Right ventricle myocardium inferior (tissue), 1 donor: ENCODE data around the gene ITPR2. TPM values are rescaled to one million over a fixed set of nuclear protein-coding genes. Genes with fewer than 3 reads are reported as not detected.
A peak's percentile ranks its signal among the peaks of the same experiment; 100 is the strongest.
"Not testable (repeated sequence)": the region's sequence is repeated elsewhere in the genome, so short reads cannot be mapped to it uniquely, and the experiment has no call there.

ENCODE experiments used
- ATAC-seq: fragments of 200-7000 bp; cut with Tn5 transposase; one replicate; pipeline ENCODE4 v1.9.1; 2020; ENCODE audit warnings: mild to moderate bottlenecking, moderate library complexity
- DNase-seq: peaks from one replicate; pipeline ENCODE4 v3.0.0; 2021; ENCODE audit errors: missing footprints
- intact Hi-C: fragments of 100-400 bp; cut with DNase I; formaldehyde crosslinking; loops from one replicate; pipeline ENCODE4 v1.11.0; 2022
- total RNA-seq: library from RNA; stranded (reverse); fragmentation: NEBNext Ultra II Directional; extraction: Animal tissue kit (Norgen Biotek cat#: 25700); gene quantifications from one replicate; pipeline ENCODE4 v1.2.1, GENCODE V29; 2021
- donor health status: DM: no; HTN: yes; CAD: no; lungs with severe emphysema.

ITPR2 gene
- total RNA-seq, 1 donor from 2014 or later, result 14.3 TPM

GRCh38 chr12:26341491-26341890 is 491.5 kb downstream of the ITPR2 start:
- DNase-seq (no peak), ATAC-seq (no peak)
- intact Hi-C loops, result no loop called here

DNA sequence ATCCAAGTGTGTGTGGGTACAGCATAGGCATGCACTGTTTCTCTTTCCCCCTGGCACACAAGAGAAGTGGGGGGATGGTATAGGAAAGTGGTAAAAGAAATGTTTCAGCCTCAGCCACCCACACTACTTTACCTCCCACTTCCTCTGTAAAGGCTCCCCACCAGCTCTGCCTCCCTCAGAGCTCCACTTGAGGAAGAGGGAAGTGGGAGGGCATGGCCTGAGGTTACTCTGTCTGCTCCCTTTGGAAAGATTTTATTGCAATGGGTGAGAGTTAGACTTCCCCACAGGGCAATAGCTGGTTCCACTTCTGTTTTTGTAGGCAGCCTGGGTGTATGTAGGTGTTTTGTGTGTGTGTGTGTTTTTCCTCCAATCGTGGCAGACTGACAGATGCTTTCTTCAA is 492.3 kb downstream of the ITPR2 start:
- intact Hi-C loops, result no loop called here
- ATAC-seq (peak; percentile 84), DNase-seq (no peak)

DNA sequence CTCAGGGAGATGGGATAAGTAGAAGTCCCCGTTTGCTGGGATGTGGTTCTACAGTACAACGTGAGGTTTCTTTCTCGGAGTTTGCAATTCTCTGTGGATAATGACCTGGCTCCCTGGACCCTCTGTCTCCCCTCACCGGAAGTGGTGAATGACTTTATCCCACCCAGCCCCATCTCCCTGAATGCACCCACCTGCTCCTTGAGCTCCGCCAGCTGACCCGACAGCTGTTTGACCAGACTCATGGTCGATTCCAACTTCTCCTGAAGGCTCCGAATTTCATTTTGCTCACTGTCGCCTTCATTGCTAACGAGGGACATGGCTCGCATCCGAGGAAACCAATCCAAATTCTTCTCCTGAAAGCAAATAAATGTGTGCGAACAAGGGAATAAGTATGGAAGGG is 493.0 kb downstream of the ITPR2 start:
- ATAC-seq (no peak), DNase-seq (no peak)
- intact Hi-C loops, result no loop called here

DNA sequence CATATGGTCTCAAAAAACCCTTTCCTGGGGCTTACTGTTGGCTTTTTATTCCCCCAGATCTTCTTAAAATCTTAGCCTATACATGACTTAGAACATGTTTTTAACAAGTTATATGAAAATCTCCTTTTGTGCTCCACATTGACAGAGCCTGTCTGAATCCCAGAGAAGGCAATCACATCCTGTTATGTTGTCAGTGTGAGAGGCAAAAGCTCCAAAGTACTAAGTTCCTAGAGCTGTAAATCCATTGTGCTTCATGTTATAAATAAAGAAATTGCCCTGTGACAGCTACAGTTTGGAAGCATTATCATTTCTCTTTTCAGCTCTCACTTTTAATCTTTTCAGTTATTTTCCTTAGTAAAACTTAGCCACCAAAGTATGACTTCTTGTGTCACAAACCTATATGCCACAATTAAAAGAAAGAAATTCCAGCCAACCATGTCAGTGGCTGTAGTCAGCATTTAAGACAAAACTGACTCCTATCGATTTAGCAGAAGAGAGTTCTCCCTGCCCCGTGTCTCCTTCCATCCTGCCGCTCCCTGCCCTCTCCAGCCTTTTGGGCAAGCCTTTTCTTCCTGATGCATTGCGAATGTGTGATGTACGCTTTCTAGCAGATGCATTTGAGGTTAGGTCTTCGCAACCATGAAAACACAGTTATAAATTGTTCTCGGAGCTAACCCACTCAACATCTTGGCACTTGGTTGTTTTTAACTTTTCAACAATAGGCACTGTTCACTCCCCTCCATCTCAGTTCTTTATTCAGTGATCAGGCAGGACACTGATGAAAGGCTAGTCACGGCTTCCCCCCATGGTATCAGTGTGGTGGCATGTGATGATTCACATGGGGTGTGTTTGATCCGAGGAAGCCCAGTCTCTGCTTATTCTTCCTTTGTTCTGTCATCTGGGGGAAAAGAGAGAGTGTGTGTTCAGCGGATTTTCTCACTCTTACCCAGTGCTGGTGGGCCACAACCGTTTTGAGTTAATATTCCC is 494.1 kb downstream of the ITPR2 start:
- DNase-seq (no peak), ATAC-seq (no peak)
- intact Hi-C loops, result no loop called here

DNA sequence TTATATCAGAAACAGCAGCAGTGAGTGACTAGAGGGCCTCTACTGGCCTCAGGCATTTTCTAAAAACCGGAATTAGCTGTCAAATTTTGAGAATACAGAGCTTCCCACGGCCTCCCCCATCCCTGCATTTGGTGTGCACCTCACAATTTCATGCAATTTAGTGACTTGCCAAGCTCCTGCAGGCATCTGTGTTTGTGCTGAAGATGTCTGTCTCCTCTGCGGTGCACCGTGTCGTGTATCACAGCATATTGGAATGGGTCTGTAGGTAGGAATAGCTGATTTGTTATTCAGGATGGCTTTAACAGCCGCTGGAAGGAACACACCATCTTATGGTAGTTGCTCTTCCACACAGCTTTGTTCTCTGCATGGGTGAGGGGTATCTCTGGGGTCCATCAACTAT is 497.3 kb downstream of the ITPR2 start:
- intact Hi-C loops, result no loop called here
- DNase-seq (no peak), ATAC-seq (no peak)

GRCh38 chr12:26334621-26335124 is 498.3 kb downstream of the ITPR2 start:
- intact Hi-C loops, result no loop called here
- ATAC-seq, result peak; percentile 85
- no peak for DNase-seq

- no peak for DNase-seq
- no peak for ATAC-seq
- intact Hi-C loops, result no loop called here
These were observed 501.0 kb downstream of the ITPR2 start for GRCh38 chr12:26331960-26332359.

GRCh38 chr12:26331136-26331535 is 501.9 kb downstream of the ITPR2 start:
- intact Hi-C loops, result no loop called here
- DNase-seq, result no peak
- no peak for ATAC-seq

GRCh38 chr12:26327975-26328644 is 504.9 kb downstream of the ITPR2 start:
- DNase-seq, result no peak
- ATAC-seq, result no peak
- intact Hi-C loops, result no loop called here

DNA sequence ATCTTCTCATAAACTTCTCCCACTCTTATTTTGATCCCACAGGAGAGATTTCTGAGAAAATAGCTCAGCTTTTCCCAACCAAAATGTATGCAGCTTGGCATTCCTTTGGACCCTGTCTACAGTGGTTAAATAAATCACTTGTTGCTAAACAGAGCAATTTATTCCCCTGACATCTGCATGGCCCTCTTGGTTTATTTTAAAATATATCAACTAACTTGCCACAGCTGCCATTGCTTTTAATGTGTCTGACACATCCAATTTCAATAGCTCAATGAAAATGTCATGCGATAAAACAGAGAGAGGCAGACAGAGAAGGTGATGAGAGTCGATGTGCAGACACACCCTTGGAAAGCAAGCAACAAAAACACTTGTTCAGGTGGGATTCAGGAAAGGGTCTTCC is 509.3 kb downstream of the ITPR2 start:
- intact Hi-C loops, result no loop called here
- no peak for DNase-seq

GRCh38 chr12:26319511-26319910 is 513.5 kb downstream of the ITPR2 start:
- ATAC-seq, result peak; percentile 95
- intact Hi-C loops, result no loop called here
- peak; percentile 65 for DNase-seq

More for the DNA sequence above, 509.3 kb downstream of the ITPR2 start:
- ATAC-seq, result no peak

GRCh38 chr12:26318661-26319068 is 514.3 kb downstream of the ITPR2 start:
- DNase-seq, result peak; percentile 69
- ATAC-seq, result peak; percentile 82
- intact Hi-C loops, result no loop called here

GRCh38 chr12:26317942-26318575 is 514.9 kb downstream of the ITPR2 start:
- intact Hi-C loops, result no loop called here
- ATAC-seq (no peak), DNase-seq (no peak)

- DNase-seq, ATAC-seq, intact Hi-C loops: not testable (repeated sequence)
These were observed 518.9 kb downstream of the ITPR2 start for GRCh38 chr12:26314103-26314502.

DNA sequence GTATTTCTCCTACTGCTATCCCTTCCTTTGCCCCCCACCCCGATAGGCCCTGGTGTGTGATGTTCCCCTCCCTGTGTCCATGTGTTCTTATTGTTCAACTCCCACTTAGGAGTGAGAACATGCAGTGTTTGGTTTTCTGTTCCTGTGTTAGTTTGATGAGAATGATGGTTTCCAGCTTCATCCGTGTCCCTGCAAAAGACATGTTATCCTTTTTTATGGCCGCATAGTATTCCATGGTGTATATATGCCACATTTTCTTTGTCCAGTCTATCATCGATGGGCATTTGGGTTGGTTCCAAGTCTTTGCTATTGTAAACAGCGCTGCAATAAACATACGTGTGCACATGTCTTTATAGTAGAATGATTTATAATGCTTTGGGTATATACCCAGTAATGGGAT is 522.5 kb downstream of the ITPR2 start:
- ATAC-seq, DNase-seq, intact Hi-C loops: not testable (repeated sequence)

GRCh38 chr12:26309634-26310033 is 523.4 kb downstream of the ITPR2 start:
- intact Hi-C loops, result no loop called here

DNA sequence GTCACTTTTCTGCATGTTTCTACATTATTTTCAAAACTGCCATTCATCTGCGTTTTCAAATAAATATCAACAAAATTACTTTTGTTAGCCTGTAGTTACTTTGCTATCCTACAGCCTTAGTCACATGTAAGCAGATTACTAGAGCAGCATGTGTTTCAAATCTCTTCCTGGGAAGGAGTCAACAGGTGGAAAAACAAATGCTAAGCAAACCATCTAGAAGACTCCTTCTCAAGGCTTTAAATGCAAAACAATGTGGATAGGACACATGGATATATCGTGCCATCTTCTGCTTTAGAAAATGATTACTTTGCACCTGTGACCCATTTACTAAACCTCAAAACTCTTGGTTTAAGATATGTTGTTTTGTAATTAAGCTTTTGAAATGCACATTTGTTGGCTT is 528.7 kb downstream of the ITPR2 start:
- intact Hi-C loops, result no loop called here
- no peak for ATAC-seq
- no peak for DNase-seq

More at GRCh38 chr12:26309634-26310033, 523.4 kb downstream of the ITPR2 start:
- no peak for ATAC-seq
- no peak for DNase-seq

DNA sequence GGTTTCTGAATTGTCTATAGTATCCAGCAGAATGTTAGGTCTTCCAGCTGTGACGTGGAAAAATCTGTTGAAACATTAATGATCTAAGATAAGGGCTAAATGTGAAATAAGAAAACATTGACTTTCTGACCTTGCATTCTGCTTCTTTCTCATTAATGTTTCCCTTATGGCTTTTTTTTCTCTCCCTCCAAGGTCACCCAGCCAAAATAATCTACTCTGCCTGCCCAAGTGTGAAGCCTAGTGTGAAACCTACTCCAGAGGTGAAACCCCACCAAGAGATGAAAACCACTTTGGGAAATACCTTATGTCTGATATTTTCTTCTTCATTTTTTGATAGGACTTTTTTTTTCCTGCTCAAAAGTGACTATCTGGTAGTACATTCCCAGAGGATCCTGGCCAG is 529.6 kb downstream of the ITPR2 start:
- no peak for ATAC-seq
- intact Hi-C loops, result no loop called here
- DNase-seq, result no peak

- DNase-seq (no peak), ATAC-seq (no peak)
- intact Hi-C loops, result no loop called here
These were observed 530.2 kb downstream of the ITPR2 start for GRCh38 chr12:26302776-26303175.
